ENCODE measurements around the gene RAPGEF1.

DNA sequence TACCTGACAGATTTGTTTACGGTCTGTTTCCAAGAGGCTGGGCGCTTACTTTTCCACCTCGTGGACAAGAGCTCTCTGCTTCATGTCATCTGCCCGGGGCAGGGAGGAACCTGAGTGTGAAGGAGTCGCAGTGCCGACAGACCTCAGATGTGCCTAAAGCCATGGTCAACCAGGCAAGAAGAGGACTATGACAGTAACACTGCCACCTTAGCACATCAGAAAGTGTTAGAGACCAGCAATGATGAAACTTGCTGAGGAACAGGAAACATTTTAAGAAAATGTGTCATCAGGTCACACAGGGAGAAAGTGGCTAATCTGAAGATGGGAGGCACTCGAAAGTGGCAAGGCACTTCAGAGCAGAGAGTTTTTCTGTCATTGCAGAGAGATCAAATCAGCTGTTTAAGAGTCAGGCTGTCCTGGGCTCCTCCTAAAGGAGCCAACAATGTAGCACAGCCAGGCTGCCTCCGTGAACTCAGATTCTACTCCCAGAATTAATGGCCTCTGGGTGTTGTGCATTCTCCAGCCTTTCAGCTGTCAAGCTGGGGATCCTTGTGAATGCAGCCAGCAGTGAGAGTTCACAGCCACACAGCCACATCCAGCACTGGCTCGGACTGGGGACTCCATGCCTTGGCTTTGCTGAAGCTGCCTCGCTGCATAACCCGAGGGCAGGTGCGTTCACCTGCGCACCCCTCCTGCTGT is 94.6 kb downstream of the RAPGEF1 start:
- TF ChIP-seq REST (IDR thresholded peaks at IDR 0.05; ENCODE audit: insufficient read depth in 1 of 2, low read depth in 2 of 2, low read length in 2 of 2) (no peak), POLR2AphosphoS5 (IDR thresholded peaks at IDR 0.05; ENCODE audit: low read depth, low read length) (no peak), TAF1 (IDR thresholded peaks at IDR 0.05; ENCODE audit: borderline replicate concordance, insufficient read depth, low read length) (no peak)
